ENCODE data around the gene SPP1. TPM values are rescaled to one million over a fixed set of nuclear protein-coding genes. Genes with fewer than 3 reads are reported as not detected.
A peak's percentile ranks its signal among the peaks of the same experiment; 100 is the strongest.

Gene SPP1
- total RNA-seq = 10 to 100 TPM in 2 of 4 donors, 1 to 10 TPM in 2; 1.0 to 16.7 (median 8.9) TPM

GRCh38 chr4:87975466-87975865, at the start of gene SPP1:
Gene SPP1, plus strand, starts transcription at chr4:87975714. Its CDS starts 1,182 bp downstream, at chr4:87976896.
- H3K27me3 ChIP-seq = no peaks in the 10 kb centered on the region
- TF ChIP-seq CTCF (IDR thresholded peaks at IDR 0.05) = no peak
- TF ChIP-seq POLR2A (IDR thresholded peaks at IDR 0.05) = no peak
- H3K9me3 ChIP-seq = no peaks in the 10 kb centered on the region
- H3K4me1 ChIP-seq = peaks cover 5 to 6% of the 10 kb centered on the region in 2 donors
- H3K36me3 ChIP-seq = no peaks in the 10 kb centered on the region
- no peak within 1 kb of the TSS for H3K4me3 ChIP-seq (replicated peaks in 1 of 3)
- WGBS, 2 donors = 59 to 66% methylated on average over 8 of the region's 8 CpGs
- intact Hi-C loops (cut with DNase I) = no loop called here
- peak within 1 kb of the TSS in 2 of 3 donors; percentile 31 to 68 for H3K27ac ChIP-seq
- DNase-seq = no peak

- no peak for DNase-seq
- H3K4me1 ChIP-seq = no peaks in the 10 kb centered on the region
- H3K27me3 ChIP-seq = no peaks in the 10 kb centered on the region
- no peaks in the 10 kb centered on the region for H3K9me3 ChIP-seq
- no peaks in the 10 kb centered on the region for H3K36me3 ChIP-seq
- H3K27ac ChIP-seq = no peak overlapping the region
- TF ChIP-seq POLR2A (IDR thresholded peaks at IDR 0.05) (no peak), CTCF (IDR thresholded peaks at IDR 0.05) (no peak)
- 87 to 95% methylated on average over 4 of the region's 4 CpGs for WGBS, 2 donors
- H3K4me3 ChIP-seq (replicated peaks in 1 of 3) = no peak overlapping the region
- intact Hi-C loops (cut with DNase I) = no loop called here
Observed at GRCh38 chr4:87926554-87927098, 48.9 kb upstream of the SPP1 start.

GRCh38 chr4:87930629-87931028, 44.9 kb upstream of the SPP1 start:
- H3K36me3 ChIP-seq = no peaks in the 10 kb centered on the region
- WGBS, 2 donors = 75 to 87% methylated on average over 1 of the region's 1 CpG

GRCh38 chr4:87931932-87932331, 43.6 kb upstream of the SPP1 start:
- TF ChIP-seq CTCF (IDR thresholded peaks at IDR 0.05) (no peak), POLR2A (IDR thresholded peaks at IDR 0.05) (no peak)
- WGBS, 2 donors = 77 to 85% methylated on average over 1 of the region's 1 CpG
- intact Hi-C loops (cut with DNase I) = no loop called here
- Histone ChIP-seq H3K9me3 (no peaks in the 10 kb centered on the region), H3K4me3 (replicated peaks in 1 of 3) (no peak overlapping the region), H3K27me3 (no peaks in the 10 kb centered on the region), H3K36me3 (no peaks in the 10 kb centered on the region), H3K4me1 (no peaks in the 10 kb centered on the region), H3K27ac (no peak overlapping the region)
- no peak for DNase-seq

More at GRCh38 chr4:87930629-87931028, 44.9 kb upstream of the SPP1 start:
- DNase-seq = no peak
- TF ChIP-seq POLR2A (IDR thresholded peaks at IDR 0.05) (no peak), CTCF (IDR thresholded peaks at IDR 0.05) (no peak)
- intact Hi-C loops (cut with DNase I) = no loop called here
- Histone ChIP-seq H3K4me1 (no peaks in the 10 kb centered on the region), H3K27ac (no peak overlapping the region), H3K27me3 (no peaks in the 10 kb centered on the region), H3K9me3 (no peaks in the 10 kb centered on the region), H3K4me3 (replicated peaks in 1 of 3) (no peak overlapping the region)

- Histone ChIP-seq H3K36me3 (no peaks in the 10 kb centered on the region), H3K9me3 (no peaks in the 10 kb centered on the region), H3K4me1 (no peaks in the 10 kb centered on the region), H3K27ac (no peak overlapping the region), H3K4me3 (replicated peaks in 1 of 3) (no peak overlapping the region), H3K27me3 (no peaks in the 10 kb centered on the region)
- TF ChIP-seq POLR2A (IDR thresholded peaks at IDR 0.05) = no peak
- TF ChIP-seq CTCF (IDR thresholded peaks at IDR 0.05) = no peak
- WGBS, 2 donors = 82 to 91% methylated on average over 5 of the region's 5 CpGs
- intact Hi-C loops (cut with DNase I) = no loop called here
- DNase-seq = no peak
Observed at GRCh38 chr4:87932718-87933141, 42.8 kb upstream of the SPP1 start.

Data from thyroid gland (tissue), 4 donors.